IMR-90 (cell line): ENCODE data around the gene SLX4IP. TPM values are rescaled to one million over a fixed set of nuclear protein-coding genes. Genes with fewer than 3 reads are reported as not detected.

Experiments
- ATAC-seq: fragments of 200-7000 bp; cut with Tn5 transposase; 2 replicates; pipeline ENCODE4 v1.9.1; 2020; ENCODE audit warnings: low read depth, mild to moderate bottlenecking, moderate library complexity
- BruUV-seq: library from RNA; stranded (reverse); fragments of 400-500 nt; replicated peaks from 2 replicates; lab custom pipeline; 2021; lab: Mats Ljungman, UMichigan
- CTCF ChIA-PET: fragments of 300-600 bp; formaldehyde crosslinking; extraction: SDS; loops from one replicate; lab custom pipeline; 2021; ENCODE audit warnings: antibody characterized with exemption; lab: Yijun Ruan, JAX
- POLR2A ChIA-PET: fragments of 300-600 bp; sonication (Branson Sonifier 250); formaldehyde crosslinking; loops from one replicate; lab custom pipeline; 2022; ENCODE audit warnings: antibody characterized with exemption; ENCODE audit not compliant: unreplicated experiment; lab: Charles Lee
- DNase-seq: peaks from one replicate; pipeline ENCODE4 v3.0.0; 2013
- H2AFZ ChIP-seq: replicated peaks from 2 replicates; pipeline ENCODE3; 2013; ENCODE audit warnings: low read length, mild to moderate bottlenecking; ENCODE audit not compliant: poor library complexity
- H2AK5ac ChIP-seq: 2 replicates; pipeline ENCODE4 v1.6.1; 2013; ENCODE audit warnings: low read depth, low read length, inconsistent platforms
- H2AK9ac ChIP-seq: replicated peaks from 2 replicates; pipeline ENCODE3; 2013; ENCODE audit warnings: mild to moderate bottlenecking, low read depth, low read length, moderate library complexity; ENCODE audit not compliant: poor library complexity
- H2BK120ac ChIP-seq: 2 replicates; pipeline ENCODE4 v1.6.1; 2013; ENCODE audit warnings: low read depth, low read length, inconsistent platforms
- H2BK15ac ChIP-seq: 3 replicates; pipeline ENCODE4 v1.6.1; 2013; ENCODE audit warnings: low read depth, low read length, inconsistent platforms
- H2BK20ac ChIP-seq: 2 replicates; pipeline ENCODE4 v1.6.1; 2013; ENCODE audit warnings: low read depth, mild to moderate bottlenecking, inconsistent platforms, low read length, moderate library complexity
- H2BK5ac ChIP-seq: 2 replicates; pipeline ENCODE4 v1.6.1; 2013; ENCODE audit warnings: mild to moderate bottlenecking, low read depth, low read length, inconsistent platforms; ENCODE audit not compliant: poor library complexity, severe bottlenecking
- H3K14ac ChIP-seq: replicated peaks from 2 replicates; pipeline ENCODE4 v1.6.1; 2013; ENCODE audit warnings: low read depth, low read length, inconsistent platforms
- H3K18ac ChIP-seq: 2 replicates; pipeline ENCODE4 v1.6.1; 2013; ENCODE audit warnings: low read depth, low read length, control low read depth
- H3K23ac ChIP-seq: 2 replicates; pipeline ENCODE4 v1.6.1; 2013; ENCODE audit warnings: low read depth, low read length, inconsistent platforms
- H3K27ac ChIP-seq: 2 replicates; pipeline ENCODE4 v1.5.1; 2013; ENCODE audit warnings: mild to moderate bottlenecking, control low read depth, low read length; ENCODE audit not compliant: insufficient read depth
- H3K27me3 ChIP-seq: 2 replicates; pipeline ENCODE4 v1.6.1; 2013; ENCODE audit warnings: low read length; ENCODE audit not compliant: control insufficient read depth, insufficient read depth
- H3K36me3 ChIP-seq: 2 replicates; pipeline ENCODE4 v1.6.1; 2013; ENCODE audit warnings: low read length, mixed read lengths; ENCODE audit not compliant: control insufficient read depth, insufficient read depth
- H3K4ac ChIP-seq: 2 replicates; pipeline ENCODE4 v1.6.1; 2013; ENCODE audit warnings: low read depth, low read length, inconsistent platforms
- H3K4me1 ChIP-seq: 2 replicates; pipeline ENCODE4 v1.6.1; 2013; ENCODE audit warnings: low read length, mixed read lengths; ENCODE audit not compliant: control insufficient read depth, insufficient read depth
- H3K4me2 ChIP-seq: 2 replicates; pipeline ENCODE4 v1.6.1; 2013; ENCODE audit warnings: low read depth, mild to moderate bottlenecking, control low read depth, low read length, moderate library complexity
- H3K4me3 ChIP-seq: 2 replicates; pipeline ENCODE4 v1.5.1; 2013; ENCODE audit warnings: low read depth, mild to moderate bottlenecking, control low read depth, low read length, moderate library complexity; ENCODE audit not compliant: insufficient read depth
- H3K56ac ChIP-seq: 2 replicates; pipeline ENCODE4 v1.6.1; 2013; ENCODE audit warnings: low read length, inconsistent platforms; ENCODE audit not compliant: insufficient read depth; ENCODE audit errors: extremely low read depth
- H3K79me1 ChIP-seq, 2 experiments: 2 replicates each; pipeline ENCODE4 v1.6.1; 2013; ENCODE audit warnings: low read length in 2 of 2, inconsistent platforms in 1 of 2, low read depth in 1 of 2
- H3K9ac ChIP-seq: 2 replicates; pipeline ENCODE4 v1.6.1; 2013; ENCODE audit warnings: low read depth, low read length, control low read depth
- H3K9me1 ChIP-seq: 2 replicates; pipeline ENCODE4 v1.6.1; 2013; ENCODE audit warnings: low read length, inconsistent platforms; ENCODE audit not compliant: insufficient read depth
- H3K9me3 ChIP-seq: 2 replicates; pipeline ENCODE4 v1.6.1; 2013; ENCODE audit warnings: low read length; ENCODE audit not compliant: control insufficient read depth, insufficient read depth
- H4K20me1 ChIP-seq: 2 replicates; pipeline ENCODE4 v1.6.1; 2013; ENCODE audit warnings: low read length, inconsistent platforms; ENCODE audit not compliant: insufficient read depth
- H4K5ac ChIP-seq: 2 replicates; pipeline ENCODE4 v1.6.1; 2013; ENCODE audit warnings: mild to moderate bottlenecking, low read depth, low read length, control low read depth
- H4K8ac ChIP-seq, 2 experiments: 2 replicates each; pipeline ENCODE4 v1.6.1; 2013; ENCODE audit warnings: low read depth in 2 of 2, low read length in 2 of 2, control low read depth in 1 of 2, inconsistent platforms in 1 of 2
- H4K91ac ChIP-seq: 2 replicates; pipeline ENCODE4 v1.6.1; 2013; ENCODE audit warnings: low read depth, low read length, inconsistent platforms; ENCODE audit not compliant: insufficient read depth
- BHLHE40 ChIP-seq: fragments of 150-350 bp; IDR thresholded peaks from 2 replicates; pipeline ENCODE4 v1.6.1; 2016; ENCODE audit warnings: mild to moderate bottlenecking, low read depth, low read length
- CEBPB ChIP-seq: IDR thresholded peaks from 2 replicates; pipeline ENCODE4 v1.6.1; 2012; ENCODE audit warnings: low read depth, low read length, improper control_type of control experiment
- CHD1 ChIP-seq: IDR thresholded peaks from 2 replicates; pipeline ENCODE4 v1.6.1; 2012; ENCODE audit warnings: low read depth, low read length, improper control_type of control experiment
- CTCF ChIP-seq: conservative IDR thresholded peaks from 2 replicates; pipeline ENCODE4 v1.5.1; 2012; ENCODE audit warnings: mild to moderate bottlenecking, low read depth, low read length, improper control_type of control experiment
- ELK1 ChIP-seq: fragments of 150-350 bp; IDR thresholded peaks from 2 replicates; pipeline ENCODE4 v1.6.1; 2016; ENCODE audit warnings: low read depth, mild to moderate bottlenecking, low read length, moderate library complexity, borderline replicate concordance
- FOS ChIP-seq: fragments of 150-350 bp; IDR thresholded peaks from 2 replicates; pipeline ENCODE4 v1.6.1; 2016; ENCODE audit warnings: low read depth, low read length
- MAFK ChIP-seq: IDR thresholded peaks from 2 replicates; pipeline ENCODE4 v1.6.1; 2012; ENCODE audit warnings: low read depth, low read length, improper control_type of control experiment
- MAZ ChIP-seq: IDR thresholded peaks from 2 replicates; pipeline ENCODE4 v1.6.1; 2012; ENCODE audit warnings: low read depth, mild to moderate bottlenecking, low read length, improper control_type of control experiment, moderate library complexity, borderline replicate concordance
- MXI1 ChIP-seq: IDR thresholded peaks from 2 replicates; pipeline ENCODE4 v1.6.1; 2012; ENCODE audit warnings: low read depth, mild to moderate bottlenecking, low read length, moderate library complexity, borderline replicate concordance
- NFE2L2 ChIP-seq: fragments of 150-350 bp; IDR thresholded peaks from 2 replicates; pipeline ENCODE4 v1.6.1; 2016; ENCODE audit warnings: low read depth, mild to moderate bottlenecking, low read length
- POLR2A ChIP-seq: IDR thresholded peaks from 2 replicates; pipeline ENCODE4 v1.6.1; 2012; ENCODE audit warnings: mild to moderate bottlenecking, low read depth, low read length
- RAD21 ChIP-seq: IDR thresholded peaks from 2 replicates; pipeline ENCODE4 v1.6.1; 2012; ENCODE audit warnings: low read length, improper control_type of control experiment
- RCOR1 ChIP-seq: IDR thresholded peaks from 2 replicates; pipeline ENCODE4 v1.6.1; 2012; ENCODE audit warnings: mild to moderate bottlenecking, low read length, improper control_type of control experiment; ENCODE audit not compliant: insufficient replicate concordance
- RFX5 ChIP-seq: IDR thresholded peaks from 2 replicates; pipeline ENCODE4 v1.8.0; 2012; ENCODE audit warnings: low read depth, mild to moderate bottlenecking, low read length, moderate library complexity
- SMC3 ChIP-seq: fragments of 150-350 bp; IDR thresholded peaks from 2 replicates; pipeline ENCODE4 v1.6.1; 2016; ENCODE audit warnings: low read depth, mild to moderate bottlenecking, antibody characterized with exemption, low read length, moderate library complexity
- USF2 ChIP-seq: fragments of 150-350 bp; IDR thresholded peaks from 2 replicates; pipeline ENCODE4 v1.6.1; 2017; ENCODE audit warnings: mild to moderate bottlenecking, antibody characterized with exemption, low read length, low read depth
- WGBS, 2 experiments: methylation state at CpG; one replicate each; pipeline versions ENCODE4 v1.1.5 to v1.1.7; 2013; ENCODE audit warnings: missing lambda C conversion rate in 2 of 2; ENCODE audit not compliant: insufficient read length in 1 of 2; ENCODE audit errors: extremely low coverage in 2 of 2; 5-methylcytosine and 5-hydroxymethylcytosine counted together
- dilution Hi-C: fragments of 300-500 bp; cut with HindIII; formaldehyde crosslinking; loops from one replicate; pipeline ENCODE4 v1.14.3; 2018; ENCODE audit warnings: low sequenced_read_pairs; ENCODE audit not compliant: unreplicated experiment
- in situ Hi-C: fragments of 300-500 bp; cut with MboI; formaldehyde crosslinking; loops from 3 replicates; pipeline ENCODE4 v1.14.3; 2019; ENCODE audit warnings: low sequenced_read_pairs, inconsistent platforms, mixed read lengths
- intact Hi-C: fragments of 100-400 bp; cut with micrococcal nuclease; formaldehyde crosslinking; loops from 2 replicates; pipeline ENCODE4 v1.10.0; 2022
- polyA plus RNA-seq, 3 experiments: library from polyadenylated mRNA; depleted of rRNA; stranded (reverse); fragments of >200 nt; gene quantifications; 2 replicates each; pipeline ENCODE4 v1.2.3, GENCODE V29; 2012; ENCODE audit warnings: low replicate concordance in 1 of 3
- total RNA-seq: library from RNA; depleted of rRNA; stranded (reverse); fragments of >200 nt; gene quantifications from 2 replicates; pipeline ENCODE4 v1.2.3, GENCODE V29; 2012

SLX4IP gene
- total and polyA plus RNA-seq, 2 of the 4 experiments (the other 2 are of a cell fraction) = 1.3 to 5.9 TPM

- intact Hi-C loops = no loop called here
- Histone ChIP-seq H3K27me3 (no peaks in the 10 kb centered on the region), H4K8ac (no peak overlapping the region), H3K14ac (no peak overlapping the region), H2BK5ac (no peak overlapping the region), H3K36me3 (no peaks in the 10 kb centered on the region), H3K4me3 (no peak overlapping the region), H2BK120ac (no peak overlapping the region), H3K4me1 (no peaks in the 10 kb centered on the region; the same call in 1 of the 2 replicates), H3K4me2 (no peak overlapping the region), H2AFZ (no peak overlapping the region), H3K56ac (no peak overlapping the region), H3K9me1 (peaks cover 7% of the 10 kb centered on the region), H3K9me3 (no peaks in the 10 kb centered on the region), H3K4ac (no peak overlapping the region), H3K9ac (no peak overlapping the region), H3K18ac (no peak overlapping the region), H2BK15ac (no peak overlapping the region), H4K91ac (no peak overlapping the region), H2BK20ac (no peak overlapping the region), H4K20me1 (no peaks in the 10 kb centered on the region), H2AK9ac (no peak overlapping the region), H2AK5ac (no peak overlapping the region), H3K27ac (no peak overlapping the region), H3K23ac (no peak overlapping the region), H4K5ac (no peak overlapping the region), H3K79me1 (peaks cover 20 to 28% of the 10 kb centered on the region in 2 experiments)
- no CpG with 5 or more reads among the region's 4 CpGs for WGBS, 2 experiments
- dilution Hi-C loops = no loop called here
- ChIA-PET POLR2A (no interaction called here), CTCF (no interaction called here)
- ATAC-seq = no peak
- DNase-seq = no peak
- in situ Hi-C loops = no loop called here
- BruUV-seq = no TSS peak
- TF ChIP-seq MAZ (no peak), RFX5 (no peak), RAD21 (no peak), SMC3 (no peak), RCOR1 (no peak), ELK1 (no peak), MAFK (no peak), CEBPB (no peak), POLR2A (no peak), USF2 (no peak), FOS (no peak), CHD1 (no peak), NFE2L2 (no peak), MXI1 (no peak), BHLHE40 (no peak), CTCF (no peak)
These were observed 10.7 kb downstream of the SLX4IP start for GRCh38 chr20:10445758-10446157.
